ENCODE measurements around the gene CCL7. TPM values are rescaled to one million over a fixed set of nuclear protein-coding genes. Genes with fewer than 3 reads are reported as not detected.

Gene CCL7
- total and polyA plus RNA-seq, 4 donors, result not detected

DNA sequence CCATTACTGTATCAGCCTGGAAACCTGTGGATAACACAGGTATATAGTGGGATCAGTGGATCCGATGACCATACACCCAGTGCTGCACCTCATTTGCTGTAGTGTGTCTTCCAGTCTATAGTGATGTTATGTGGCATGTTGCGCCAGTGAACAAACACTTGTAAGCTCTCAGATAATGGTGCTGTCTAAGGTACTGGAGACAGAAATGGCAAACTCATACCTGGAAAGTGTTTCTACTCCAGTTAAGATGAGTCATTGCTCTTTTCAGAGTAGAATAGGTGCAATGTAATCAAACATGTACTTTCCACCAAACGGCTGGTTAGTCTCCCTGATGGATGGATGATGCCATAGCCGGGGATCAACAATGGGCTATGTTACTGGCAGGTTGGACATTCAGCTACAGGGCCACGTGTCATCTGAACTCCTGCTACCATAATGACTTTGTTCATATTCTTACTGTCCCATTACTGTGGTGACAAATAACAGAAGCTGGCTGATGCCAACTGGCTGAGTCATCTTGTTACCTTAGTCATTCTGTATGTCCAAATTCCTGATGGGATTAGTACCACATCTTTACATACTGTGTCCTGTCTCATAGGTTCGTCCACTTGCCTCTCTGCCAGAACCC lies 21.8 kb downstream of the CCL7 start:
- Histone ChIP-seq H3K4me3 (ENCODE audit: low read depth in 1 of 3, low read length in 3 of 3) (no peak overlapping the region), H3K27me3 (ENCODE audit: control insufficient read depth in 4 of 4, insufficient read depth in 4 of 4, low read length in 3 of 4) (peaks cover 0 to 2% (median 0%) of the 10 kb centered on the region in 4 donors), H3K36me3 (ENCODE audit: control insufficient read depth in 4 of 4, insufficient read depth in 3 of 4, low read depth in 1 of 4, low read length in 3 of 4) (no peaks in the 10 kb centered on the region), H3K27ac (ENCODE audit: low read depth in 1 of 2, low read length in 2 of 2) (no peak overlapping the region), H3K4me1 (ENCODE audit: control insufficient read depth in 4 of 4, insufficient read depth in 4 of 4, low read length in 3 of 4) (no peaks in the 10 kb centered on the region), H3K9me3 (ENCODE audit: control insufficient read depth in 4 of 4, low read length in 3 of 4) (no peaks in the 10 kb centered on the region), H3K9ac (ENCODE audit: low read depth in 1 of 2, low read length in 2 of 2) (no peak overlapping the region)
- TF ChIP-seq GABPA (IDR thresholded peaks at IDR 0.05 in 1 of 2, conservative IDR thresholded peaks at IDR 0.05 in 1 of 2) (no peak), JUND (IDR thresholded peaks at IDR 0.05) (no peak), SP1 (IDR thresholded peaks at IDR 0.05) (no peak), YY1 (IDR thresholded peaks at IDR 0.05) (no peak), HNF4A (conservative IDR thresholded peaks at IDR 0.05) (no peak), RAD21 (IDR thresholded peaks at IDR 0.05) (no peak), FOXA2 (IDR thresholded peaks at IDR 0.05) (no peak), EGR1 (IDR thresholded peaks at IDR 0.05; ENCODE audit: low read depth in 2 of 2) (no peak)
- TF ChIP-seq, protein P1, sequence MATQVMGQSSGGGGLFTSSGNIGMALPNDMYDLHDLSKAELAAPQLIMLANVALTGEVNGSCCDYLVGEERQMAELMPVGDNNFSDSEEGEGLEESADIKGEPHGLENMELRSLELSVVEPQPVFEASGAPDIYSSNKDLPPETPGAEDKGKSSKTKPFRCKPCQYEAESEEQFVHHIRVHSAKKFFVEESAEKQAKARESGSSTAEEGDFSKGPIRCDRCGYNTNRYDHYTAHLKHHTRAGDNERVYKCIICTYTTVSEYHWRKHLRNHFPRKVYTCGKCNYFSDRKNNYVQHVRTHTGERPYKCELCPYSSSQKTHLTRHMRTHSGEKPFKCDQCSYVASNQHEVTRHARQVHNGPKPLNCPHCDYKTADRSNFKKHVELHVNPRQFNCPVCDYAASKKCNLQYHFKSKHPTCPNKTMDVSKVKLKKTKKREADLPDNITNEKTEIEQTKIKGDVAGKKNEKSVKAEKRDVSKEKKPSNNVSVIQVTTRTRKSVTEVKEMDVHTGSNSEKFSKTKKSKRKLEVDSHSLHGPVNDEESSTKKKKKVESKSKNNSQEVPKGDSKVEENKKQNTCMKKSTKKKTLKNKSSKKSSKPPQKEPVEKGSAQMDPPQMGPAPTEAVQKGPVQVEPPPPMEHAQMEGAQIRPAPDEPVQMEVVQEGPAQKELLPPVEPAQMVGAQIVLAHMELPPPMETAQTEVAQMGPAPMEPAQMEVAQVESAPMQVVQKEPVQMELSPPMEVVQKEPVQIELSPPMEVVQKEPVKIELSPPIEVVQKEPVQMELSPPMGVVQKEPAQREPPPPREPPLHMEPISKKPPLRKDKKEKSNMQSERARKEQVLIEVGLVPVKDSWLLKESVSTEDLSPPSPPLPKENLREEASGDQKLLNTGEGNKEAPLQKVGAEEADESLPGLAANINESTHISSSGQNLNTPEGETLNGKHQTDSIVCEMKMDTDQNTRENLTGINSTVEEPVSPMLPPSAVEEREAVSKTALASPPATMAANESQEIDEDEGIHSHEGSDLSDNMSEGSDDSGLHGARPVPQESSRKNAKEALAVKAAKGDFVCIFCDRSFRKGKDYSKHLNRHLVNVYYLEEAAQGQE (IDR thresholded peaks at IDR 0.05), result no peak
- TF ChIP-seq, protein P2, sequence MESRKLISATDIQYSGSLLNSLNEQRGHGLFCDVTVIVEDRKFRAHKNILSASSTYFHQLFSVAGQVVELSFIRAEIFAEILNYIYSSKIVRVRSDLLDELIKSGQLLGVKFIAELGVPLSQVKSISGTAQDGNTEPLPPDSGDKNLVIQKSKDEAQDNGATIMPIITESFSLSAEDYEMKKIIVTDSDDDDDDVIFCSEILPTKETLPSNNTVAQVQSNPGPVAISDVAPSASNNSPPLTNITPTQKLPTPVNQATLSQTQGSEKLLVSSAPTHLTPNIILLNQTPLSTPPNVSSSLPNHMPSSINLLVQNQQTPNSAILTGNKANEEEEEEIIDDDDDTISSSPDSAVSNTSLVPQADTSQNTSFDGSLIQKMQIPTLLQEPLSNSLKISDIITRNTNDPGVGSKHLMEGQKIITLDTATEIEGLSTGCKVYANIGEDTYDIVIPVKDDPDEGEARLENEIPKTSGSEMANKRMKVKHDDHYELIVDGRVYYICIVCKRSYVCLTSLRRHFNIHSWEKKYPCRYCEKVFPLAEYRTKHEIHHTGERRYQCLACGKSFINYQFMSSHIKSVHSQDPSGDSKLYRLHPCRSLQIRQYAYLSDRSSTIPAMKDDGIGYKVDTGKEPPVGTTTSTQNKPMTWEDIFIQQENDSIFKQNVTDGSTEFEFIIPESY (IDR thresholded peaks at IDR 0.05), result no peak
- TF ChIP-seq, protein P3, sequence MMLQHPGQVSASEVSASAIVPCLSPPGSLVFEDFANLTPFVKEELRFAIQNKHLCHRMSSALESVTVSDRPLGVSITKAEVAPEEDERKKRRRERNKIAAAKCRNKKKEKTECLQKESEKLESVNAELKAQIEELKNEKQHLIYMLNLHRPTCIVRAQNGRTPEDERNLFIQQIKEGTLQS (IDR thresholded peaks at IDR 0.05), result no peak
- DNase-seq (ENCODE audit: low spot score), result no peak
- 75% methylated on average over 6 of the region's 6 CpGs for WGBS

DNA sequence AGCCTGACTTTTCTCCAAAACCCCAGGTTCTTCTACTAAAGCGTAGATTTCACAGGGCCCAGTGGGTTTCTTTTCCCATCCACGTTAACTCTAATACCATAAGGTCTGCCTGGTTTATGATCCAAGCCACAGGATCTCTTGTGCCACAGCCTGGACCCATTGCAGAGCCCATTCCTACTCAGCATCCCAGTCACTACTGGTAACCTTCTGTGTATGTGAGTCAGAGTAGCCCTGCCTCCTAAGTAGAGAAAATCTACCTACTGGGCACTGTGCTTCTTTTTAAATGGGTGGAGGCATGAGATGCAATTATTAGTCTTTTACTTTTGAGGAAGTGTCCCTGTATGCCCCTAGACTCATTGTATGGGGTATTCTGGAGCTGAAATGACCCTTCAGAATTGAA lies 29.0 kb downstream of the CCL7 start:
- Histone ChIP-seq H3K9ac (ENCODE audit: low read depth in 1 of 2, low read length in 2 of 2) (no peak overlapping the region), H3K4me1 (ENCODE audit: control insufficient read depth in 4 of 4, insufficient read depth in 4 of 4, low read length in 3 of 4) (no peaks in the 10 kb centered on the region), H3K27me3 (ENCODE audit: control insufficient read depth in 4 of 4, insufficient read depth in 4 of 4, low read length in 3 of 4) (no peaks in the 10 kb centered on the region)

More for the DNA sequence above, 29.0 kb downstream of the CCL7 start:
- no peak overlapping the region for H3K27ac ChIP-seq (ENCODE audit: low read depth in 1 of 2, low read length in 2 of 2)
- WGBS, result 89% methylated on average over 2 of the region's 2 CpGs
- H3K9me3 ChIP-seq (ENCODE audit: control insufficient read depth in 4 of 4, low read length in 3 of 4), result no peaks in the 10 kb centered on the region
- no peak overlapping the region for H3K4me3 ChIP-seq (ENCODE audit: low read depth in 1 of 3, low read length in 3 of 3)
- H3K36me3 ChIP-seq (ENCODE audit: control insufficient read depth in 4 of 4, insufficient read depth in 3 of 4, low read depth in 1 of 4, low read length in 3 of 4), result no peaks in the 10 kb centered on the region
- TF ChIP-seq, protein P2 (IDR thresholded peaks at IDR 0.05), result no peak
- DNase-seq (ENCODE audit: low spot score), result no peak

Data from liver (tissue), 9 donors.